Glutamatergic neuron (in vitro differentiated cells): ENCODE data around the gene UFSP1. TPM values are rescaled to one million over a fixed set of nuclear protein-coding genes. Genes with fewer than 3 reads are reported as not detected.

Experiments used
- DNase-seq: peaks from one replicate; pipeline ENCODE4 v3.0.0; 2022
- H3K27ac Mint-ChIP-seq: one replicate; pipeline ENCODE4 v1.8.0; 2020; ENCODE audit warnings: mild to moderate bottlenecking, mixed read lengths, inconsistent platforms; ENCODE audit not compliant: unreplicated experiment
- H3K27me3 Mint-ChIP-seq: one replicate; pipeline ENCODE4 v1.8.0; 2020; ENCODE audit warnings: mild to moderate bottlenecking, moderate library complexity, mixed read lengths, inconsistent platforms; ENCODE audit not compliant: unreplicated experiment
- H3K36me3 Mint-ChIP-seq: one replicate; pipeline ENCODE4 v1.8.0; 2020; ENCODE audit warnings: mild to moderate bottlenecking, mixed read lengths, inconsistent platforms; ENCODE audit not compliant: unreplicated experiment
- H3K4me1 Mint-ChIP-seq: one replicate; pipeline ENCODE4 v1.8.0; 2020; ENCODE audit warnings: mild to moderate bottlenecking, low read depth, mixed read lengths, inconsistent platforms; ENCODE audit not compliant: unreplicated experiment
- H3K4me3 Mint-ChIP-seq: one replicate; pipeline ENCODE4 v1.8.0; 2020; ENCODE audit warnings: mild to moderate bottlenecking, mixed read lengths, inconsistent platforms; ENCODE audit not compliant: unreplicated experiment
- H3K9me3 Mint-ChIP-seq: one replicate; pipeline ENCODE4 v1.8.0; 2020; ENCODE audit warnings: mild to moderate bottlenecking, moderate library complexity, mixed read lengths, inconsistent platforms; ENCODE audit not compliant: unreplicated experiment
- CTCF ChIP-seq: fragments of 200-600 bp; sonication (generic); IDR thresholded peaks from one replicate; pipeline ENCODE4 v1.5.0; 2021; ENCODE audit not compliant: partially characterized antibody, unreplicated experiment
- total RNA-seq: library from RNA; stranded (reverse); fragmentation: NEBNext Ultra II Directional; extraction: Animal tissue kit (Norgen Biotek cat#: 25700); gene quantifications from one replicate; pipeline ENCODE4 v1.2.1, GENCODE V29; 2021; ENCODE audit not compliant: unreplicated experiment

UFSP1 gene
- total RNA-seq, 1 donor from 2014 or later = 3.2 TPM

DNA sequence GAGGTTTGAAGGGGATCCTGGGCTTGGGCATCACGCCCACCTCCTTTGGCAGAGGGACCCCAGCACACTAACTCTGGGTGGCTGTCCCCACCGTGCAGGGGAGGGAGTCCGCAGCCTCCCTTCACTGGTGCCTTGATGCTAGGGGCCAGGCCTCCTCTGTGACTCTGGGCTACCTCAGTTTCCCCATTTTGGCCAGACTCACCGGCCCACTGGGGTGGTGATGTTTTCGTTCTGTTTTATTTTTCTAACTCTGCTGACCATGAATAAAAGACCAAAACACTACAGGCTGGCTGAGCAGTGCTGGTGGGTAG lies 22.8 kb downstream of the UFSP1 start:
- no peak for DNase-seq

GRCh38 chr7:100865938-100866728 lies 23.4 kb downstream of the UFSP1 start:
- H3K9me3 Mint-ChIP-seq = peaks cover 5% of the 10 kb centered on the region
- no peak for DNase-seq
- no peak overlapping the region for H3K27ac Mint-ChIP-seq

More for the DNA sequence above, 22.8 kb downstream of the UFSP1 start:
- Mint-ChIP-seq H3K27ac (no peak overlapping the region), H3K27me3 (peaks cover 3% of the 10 kb centered on the region), H3K4me1 (peaks cover 1% of the 10 kb centered on the region), H3K36me3 (no peaks in the 10 kb centered on the region), H3K9me3 (peaks cover 5% of the 10 kb centered on the region), H3K4me3 (peak overlapping the region; percentile 62)
- no peak for TF ChIP-seq CTCF

GRCh38 chr7:100865372-100865911 lies 24.1 kb downstream of the UFSP1 start:
- Mint-ChIP-seq H3K36me3 (no peaks in the 10 kb centered on the region), H3K4me3 (no peak overlapping the region), H3K9me3 (peaks cover 5% of the 10 kb centered on the region), H3K27ac (no peak overlapping the region), H3K27me3 (peaks cover 7% of the 10 kb centered on the region), H3K4me1 (peaks cover 1% of the 10 kb centered on the region)
- no peak for DNase-seq
- no peak for TF ChIP-seq CTCF

More at GRCh38 chr7:100865938-100866728, 23.4 kb downstream of the UFSP1 start:
- Mint-ChIP-seq H3K4me1 (peaks cover 1% of the 10 kb centered on the region), H3K36me3 (no peaks in the 10 kb centered on the region), H3K27me3 (peaks cover 3% of the 10 kb centered on the region), H3K4me3 (no peak overlapping the region)
- no peak for TF ChIP-seq CTCF

GRCh38 chr7:100864263-100864845 lies 25.2 kb downstream of the UFSP1 start:
- Mint-ChIP-seq H3K4me3 (no peak overlapping the region), H3K9me3 (peaks cover 5% of the 10 kb centered on the region), H3K27me3 (peaks cover 7% of the 10 kb centered on the region), H3K4me1 (peaks cover 1% of the 10 kb centered on the region), H3K36me3 (no peaks in the 10 kb centered on the region), H3K27ac (no peak overlapping the region)
- DNase-seq = no peak
- no peak for TF ChIP-seq CTCF

- no peak for DNase-seq
- TF ChIP-seq CTCF = no peak
- H3K27me3 Mint-ChIP-seq = peaks cover 7% of the 10 kb centered on the region
- H3K4me3 Mint-ChIP-seq = no peak overlapping the region
- no peaks in the 10 kb centered on the region for H3K36me3 Mint-ChIP-seq
- H3K4me1 Mint-ChIP-seq = peaks cover 1% of the 10 kb centered on the region
- H3K27ac Mint-ChIP-seq = no peak overlapping the region
- H3K9me3 Mint-ChIP-seq = peaks cover 5% of the 10 kb centered on the region
Observed at GRCh38 chr7:100863406-100863950, 26.0 kb downstream of the UFSP1 start.
